ENCODE results near the gene STYXL1. TPM values are rescaled to one million over a fixed set of nuclear protein-coding genes. Genes with fewer than 3 reads are reported as not detected.

STYXL1 gene
- total RNA-seq, 1 donor from 2014 or later: 14.2 TPM

GRCh38 chr7:75993689-75994387, 54.0 kb downstream of the STYXL1 start:
- peak; percentile 51 for DNase-seq (ENCODE audit: low spot score)

GRCh38 chr7:75992083-75992755, 55.6 kb downstream of the STYXL1 start:
- no peak for DNase-seq (ENCODE audit: low spot score)

- no peak for DNase-seq (ENCODE audit: low spot score)
Observed at GRCh38 chr7:75991531-75992082, 56.2 kb downstream of the STYXL1 start.

- DNase-seq (ENCODE audit: low spot score): no peak
Observed at GRCh38 chr7:75989500-75990388, 58.1 kb downstream of the STYXL1 start.

- peak; percentile 45 for DNase-seq (ENCODE audit: low spot score)
Observed at GRCh38 chr7:75988568-75989499, 59.0 kb downstream of the STYXL1 start.

DNA sequence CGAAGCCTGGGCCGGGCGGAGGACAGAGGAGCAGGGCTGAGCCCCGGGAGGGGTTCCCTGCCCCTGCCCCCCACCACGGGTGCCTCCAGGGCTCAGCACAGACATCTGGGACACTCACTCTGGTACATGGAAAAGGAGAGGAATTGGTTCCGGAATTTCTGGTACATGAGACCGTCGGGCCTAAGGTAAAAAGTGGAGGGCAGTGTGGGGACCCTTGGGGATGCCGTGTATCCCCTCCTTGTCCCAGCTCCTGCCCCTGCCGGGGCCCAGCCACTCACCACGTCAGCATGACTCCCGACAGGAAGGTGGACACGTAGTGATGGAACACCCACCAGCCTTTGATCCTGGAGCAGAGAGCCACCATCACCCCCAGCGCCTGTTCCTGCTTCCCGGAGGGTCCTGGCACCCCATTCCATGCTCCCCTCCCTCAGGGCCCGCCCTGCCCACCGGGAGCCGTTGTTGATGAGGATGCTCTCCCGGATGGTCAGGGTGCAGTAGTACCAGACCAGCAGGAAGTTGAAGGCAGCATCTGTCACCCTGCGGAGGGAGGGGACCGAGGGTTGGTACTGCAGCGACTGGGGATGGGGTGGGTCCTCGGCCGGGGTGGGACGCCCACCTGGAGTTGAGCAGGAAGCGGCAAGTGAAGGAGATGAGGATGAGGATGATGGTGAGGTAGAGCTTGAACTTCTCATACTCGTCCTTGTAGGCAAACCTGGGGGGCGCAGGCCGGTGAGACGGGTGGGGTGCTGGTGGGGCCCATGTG, 59.8 kb downstream of the STYXL1 start:
- no peak for DNase-seq (ENCODE audit: low spot score)

GRCh38 chr7:75987026-75987804, 60.6 kb downstream of the STYXL1 start:
- DNase-seq (ENCODE audit: low spot score): no peak

- no peak for DNase-seq (ENCODE audit: low spot score)
Observed at GRCh38 chr7:75986147-75986781, 61.5 kb downstream of the STYXL1 start.

DNA sequence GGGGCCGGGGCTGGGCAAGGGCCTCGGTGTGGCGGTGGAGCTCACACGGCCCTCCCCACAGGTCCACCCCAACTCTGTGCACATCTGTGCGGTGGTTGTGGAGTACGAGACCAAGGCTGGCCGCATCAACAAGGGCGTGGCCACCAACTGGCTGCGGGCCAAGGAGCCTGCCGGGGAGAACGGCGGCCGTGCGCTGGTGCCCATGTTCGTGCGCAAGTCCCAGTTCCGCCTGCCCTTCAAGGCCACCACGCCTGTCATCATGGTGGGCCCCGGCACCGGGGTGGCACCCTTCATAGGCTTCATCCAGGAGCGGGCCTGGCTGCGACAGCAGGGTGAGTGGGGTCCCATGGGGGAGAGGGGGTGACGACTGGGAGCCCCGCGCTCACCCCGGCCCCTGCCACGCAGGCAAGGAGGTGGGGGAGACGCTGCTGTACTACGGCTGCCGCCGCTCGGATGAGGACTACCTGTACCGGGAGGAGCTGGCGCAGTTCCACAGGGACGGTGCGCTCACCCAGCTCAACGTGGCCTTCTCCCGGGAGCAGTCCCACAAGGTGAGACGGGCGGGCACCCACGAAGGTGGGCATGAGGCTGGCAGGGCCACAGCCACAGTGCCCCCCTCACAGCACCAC, 62.2 kb downstream of the STYXL1 start:
- DNase-seq (ENCODE audit: low spot score): no peak

DNA sequence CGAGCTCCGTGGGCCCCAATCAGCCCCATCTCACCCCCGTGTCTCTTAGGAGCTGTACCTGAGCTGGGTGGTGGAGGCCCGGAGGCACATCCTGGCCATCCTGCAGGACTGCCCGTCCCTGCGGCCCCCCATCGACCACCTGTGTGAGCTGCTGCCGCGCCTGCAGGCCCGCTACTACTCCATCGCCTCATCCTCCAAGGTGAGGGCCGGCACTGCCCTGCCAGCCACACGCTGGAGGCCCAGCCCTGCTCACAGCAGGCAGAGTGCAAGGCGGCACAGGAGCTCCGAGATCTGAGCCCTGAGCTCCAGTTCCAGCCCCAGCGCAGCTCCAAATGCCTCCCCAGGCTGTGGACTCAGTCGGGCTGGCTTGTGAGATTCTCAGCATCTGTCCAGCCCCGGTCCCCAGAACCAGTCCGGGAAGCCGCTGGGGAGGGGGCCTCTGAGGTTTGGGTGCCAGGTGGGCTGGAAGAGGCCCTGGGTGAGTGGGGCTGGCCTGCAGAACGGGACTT, 62.7 kb downstream of the STYXL1 start:
- no peak for DNase-seq (ENCODE audit: low spot score)

DNA sequence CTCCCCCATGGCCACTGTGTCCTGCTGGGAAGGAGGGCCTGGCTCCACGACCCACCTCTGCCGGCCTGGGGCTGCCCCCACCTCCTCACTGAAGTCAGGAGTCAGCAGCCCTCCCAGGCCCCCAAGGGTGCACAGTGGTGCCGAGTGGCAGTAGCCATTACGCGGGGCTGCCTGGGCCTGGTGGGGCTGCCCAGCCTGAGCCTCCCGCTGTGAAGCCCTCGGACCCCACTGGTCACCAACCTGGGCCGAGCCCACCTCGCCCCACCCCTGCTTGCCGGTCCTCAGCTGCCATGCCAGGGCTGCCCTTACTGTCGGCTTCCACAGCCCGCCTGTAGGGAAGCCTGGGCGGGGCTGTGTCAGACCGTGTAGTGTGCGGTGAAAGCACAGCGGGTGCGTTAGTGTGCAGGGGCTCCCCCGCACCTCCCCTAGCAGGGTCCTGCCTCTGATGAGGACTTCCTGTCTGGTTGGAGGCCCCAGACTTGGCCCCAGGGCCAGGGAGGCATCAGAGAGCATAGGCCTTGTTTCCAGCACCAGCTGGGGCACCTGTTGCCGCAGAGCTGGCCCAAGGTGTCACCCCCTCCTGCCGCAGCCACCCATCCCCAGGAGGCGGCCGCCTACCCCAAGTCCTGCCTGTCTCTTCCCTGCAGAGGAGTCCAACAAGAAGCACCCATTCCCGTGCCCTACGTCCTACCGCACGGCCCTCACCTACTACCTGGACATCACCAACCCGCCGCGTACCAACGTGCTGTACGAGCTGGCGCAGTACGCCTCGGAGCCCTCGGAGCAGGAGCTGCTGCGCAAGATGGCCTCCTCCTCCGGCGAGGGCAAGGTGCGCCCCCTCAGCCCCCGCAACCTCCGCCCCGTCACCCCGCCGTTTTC, 63.4 kb downstream of the STYXL1 start:
- DNase-seq (ENCODE audit: low spot score): no peak

DNA sequence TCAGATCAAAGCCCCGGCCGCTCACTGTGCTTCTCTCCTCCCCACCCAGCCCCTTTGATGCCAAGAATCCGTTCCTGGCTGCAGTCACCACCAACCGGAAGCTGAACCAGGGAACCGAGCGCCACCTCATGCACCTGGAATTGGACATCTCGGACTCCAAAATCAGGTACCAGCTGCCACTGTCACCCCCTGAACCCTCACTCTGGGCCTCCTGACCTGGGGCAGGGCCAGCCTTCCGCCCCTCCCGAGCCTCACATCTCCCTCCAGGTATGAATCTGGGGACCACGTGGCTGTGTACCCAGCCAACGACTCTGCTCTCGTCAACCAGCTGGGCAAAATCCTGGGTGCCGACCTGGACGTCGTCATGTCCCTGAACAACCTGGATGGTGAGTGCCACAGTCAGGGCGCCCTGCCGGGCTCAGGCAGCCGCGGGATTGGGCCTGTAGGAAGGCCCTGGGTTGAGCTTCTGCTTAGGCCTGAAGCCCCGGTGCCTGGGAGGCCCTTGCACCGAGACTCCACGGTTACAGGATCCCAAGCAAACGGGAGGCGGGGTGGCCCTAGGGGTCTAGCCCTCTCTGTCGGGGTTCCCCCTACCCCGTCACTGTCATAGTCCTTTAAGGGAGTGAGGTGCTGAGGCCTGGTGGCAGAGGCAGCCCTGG, 64.2 kb downstream of the STYXL1 start:
- no peak for DNase-seq (ENCODE audit: low spot score)

DNA sequence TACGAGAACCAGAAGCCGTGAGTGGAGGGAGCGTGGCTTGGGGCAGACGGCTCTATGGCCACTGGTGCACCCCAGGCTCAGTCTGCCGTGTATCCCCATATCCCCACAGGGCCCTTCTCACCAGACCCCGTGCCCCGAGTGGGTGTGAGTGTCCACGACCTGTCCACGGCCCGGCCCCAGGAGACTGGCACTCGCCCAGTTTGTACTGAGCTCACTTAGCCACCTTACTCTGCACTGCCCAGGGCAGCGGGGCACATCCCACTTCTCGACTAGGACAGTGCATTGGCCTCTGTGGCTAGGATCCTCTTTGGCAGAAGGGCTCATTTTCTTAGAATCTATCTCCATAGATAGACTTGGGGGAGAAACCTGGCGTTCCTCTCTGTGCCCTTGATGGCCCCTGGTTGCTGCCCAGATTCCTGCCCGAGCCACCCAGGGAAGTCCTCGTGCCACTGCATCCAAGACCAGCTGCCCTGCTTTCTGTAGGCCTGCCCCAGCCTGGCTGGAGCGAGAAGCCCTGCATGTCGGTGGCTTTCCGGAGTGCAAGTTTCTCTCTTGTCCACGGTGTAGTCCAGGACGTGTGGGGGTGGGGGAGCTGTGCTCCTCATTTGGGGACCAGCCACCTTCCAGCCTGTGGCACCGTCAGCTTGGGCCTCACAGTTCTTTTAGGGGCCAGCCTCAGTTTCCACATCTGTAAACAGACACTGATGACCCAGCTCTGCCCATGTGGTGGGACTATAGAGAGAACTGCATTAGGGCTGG, 65.3 kb downstream of the STYXL1 start:
- no peak for DNase-seq (ENCODE audit: low spot score)

- DNase-seq (ENCODE audit: low spot score): no peak
Observed at GRCh38 chr7:75981453-75982305, 66.1 kb downstream of the STYXL1 start.

- no peak for DNase-seq (ENCODE audit: low spot score)
Observed at GRCh38 chr7:75981203-75981452, 66.7 kb downstream of the STYXL1 start.
